ENCODE results near the gene RASAL2.

The RASAL2 gene

DNA sequence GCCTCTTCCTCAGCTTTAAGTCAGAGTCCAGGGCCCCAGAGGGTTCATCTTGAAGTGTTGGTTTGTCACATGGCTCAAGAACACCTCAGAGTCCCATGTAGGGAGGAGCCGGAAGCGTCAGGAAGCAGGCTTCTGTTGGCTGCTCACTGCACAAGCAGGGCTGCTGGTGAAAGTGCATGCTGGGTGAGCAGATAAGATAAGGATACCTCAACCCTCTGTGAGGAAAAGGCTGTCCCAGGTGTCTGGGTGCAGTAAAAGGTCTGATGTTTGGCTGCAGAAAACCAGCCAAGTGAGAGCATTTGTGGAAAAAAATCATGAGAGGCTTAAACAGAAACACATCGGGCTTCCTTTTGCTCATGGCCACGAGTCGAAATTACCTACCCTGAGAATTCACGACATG is 412.8 kb downstream of the RASAL2 start:
- Histone ChIP-seq H3K27me3 (replicated peaks; ENCODE audit: control insufficient read depth, insufficient read depth, low read length) (no peaks in the 10 kb centered on the region; the same call in 1 of the 2 replicates), H3K36me3 (ENCODE audit: control insufficient read depth, insufficient read depth, low read length) (no peaks in the 10 kb centered on the region), H3K4me3 (replicated peaks; ENCODE audit: low read depth, low read length) (no peak overlapping the region)
- no peak for TF ChIP-seq CTCF (IDR thresholded peaks at IDR 0.05; ENCODE audit: insufficient read depth, low read length, poor library complexity, severe bottlenecking)
- no peak for DNase-seq (ENCODE audit: extremely low read depth, insufficient read length)

GRCh38 chr1:178509414-178510007 is 415.6 kb downstream of the RASAL2 start:
- TF ChIP-seq CTCF (IDR thresholded peaks at IDR 0.05; ENCODE audit: insufficient read depth, low read length, poor library complexity, severe bottlenecking), result no peak
- no peak overlapping the region for H3K4me3 ChIP-seq (replicated peaks; ENCODE audit: low read depth, low read length)
- no peak for DNase-seq (ENCODE audit: extremely low read depth, insufficient read length)

GRCh38 chr1:178510155-178510554 is 416.3 kb downstream of the RASAL2 start:
- TF ChIP-seq CTCF (IDR thresholded peaks at IDR 0.05; ENCODE audit: insufficient read depth, low read length, poor library complexity, severe bottlenecking), result no peak
- Histone ChIP-seq H3K27me3 (replicated peaks; ENCODE audit: control insufficient read depth, insufficient read depth, low read length) (0 out of 2 replicates have a peak, but pooled peaks cover 1% of the 10 kb centered on the region), H3K36me3 (ENCODE audit: control insufficient read depth, insufficient read depth, low read length) (no peaks in the 10 kb centered on the region), H3K4me3 (replicated peaks; ENCODE audit: low read depth, low read length) (no peak overlapping the region)
- no peak for DNase-seq (ENCODE audit: extremely low read depth, insufficient read length)

More at GRCh38 chr1:178509414-178510007, 415.6 kb downstream of the RASAL2 start:
- Histone ChIP-seq H3K36me3 (ENCODE audit: control insufficient read depth, insufficient read depth, low read length) (no peaks in the 10 kb centered on the region), H3K27me3 (replicated peaks; ENCODE audit: control insufficient read depth, insufficient read depth, low read length) (0 out of 2 replicates have a peak, but pooled peaks cover 1% of the 10 kb centered on the region)

- Histone ChIP-seq H3K27me3 (replicated peaks; ENCODE audit: control insufficient read depth, insufficient read depth, low read length) (0 out of 2 replicates have a peak, but pooled peaks cover 1% of the 10 kb centered on the region), H3K36me3 (ENCODE audit: control insufficient read depth, insufficient read depth, low read length) (no peaks in the 10 kb centered on the region), H3K4me3 (replicated peaks; ENCODE audit: low read depth, low read length) (no peak within 1 kb of the TSS)
- DNase-seq (ENCODE audit: extremely low read depth, insufficient read length), result no peak
- TF ChIP-seq CTCF (IDR thresholded peaks at IDR 0.05; ENCODE audit: insufficient read depth, low read length, poor library complexity, severe bottlenecking), result no peak
Measured at GRCh38 chr1:178512566-178513277, 418.8 kb downstream of the RASAL2 start, which contains the start of gene TEX35. Gene TEX35, plus strand, starts transcription at chr1:178513109. Its CDS starts 80 bp downstream, at chr1:178513189.

- 0 out of 2 replicates have a peak, but pooled peaks cover 1% of the 10 kb centered on the region for H3K27me3 ChIP-seq (replicated peaks; ENCODE audit: control insufficient read depth, insufficient read depth, low read length)
- H3K4me3 ChIP-seq (replicated peaks; ENCODE audit: low read depth, low read length), result no peak overlapping the region
- no peaks in the 10 kb centered on the region for H3K36me3 ChIP-seq (ENCODE audit: control insufficient read depth, insufficient read depth, low read length)
- DNase-seq (ENCODE audit: extremely low read depth, insufficient read length), result no peak
- TF ChIP-seq CTCF (IDR thresholded peaks at IDR 0.05; ENCODE audit: insufficient read depth, low read length, poor library complexity, severe bottlenecking), result no peak
Measured at GRCh38 chr1:178513278-178513983, 419.5 kb downstream of the RASAL2 start.
